ENCODE data around the gene ATF6. TPM values are rescaled to one million over a fixed set of nuclear protein-coding genes. Genes with fewer than 3 reads are reported as not detected.

ATF6 gene
- total RNA-seq, 1 donor from 2014 or later: 22.9 TPM

DNA sequence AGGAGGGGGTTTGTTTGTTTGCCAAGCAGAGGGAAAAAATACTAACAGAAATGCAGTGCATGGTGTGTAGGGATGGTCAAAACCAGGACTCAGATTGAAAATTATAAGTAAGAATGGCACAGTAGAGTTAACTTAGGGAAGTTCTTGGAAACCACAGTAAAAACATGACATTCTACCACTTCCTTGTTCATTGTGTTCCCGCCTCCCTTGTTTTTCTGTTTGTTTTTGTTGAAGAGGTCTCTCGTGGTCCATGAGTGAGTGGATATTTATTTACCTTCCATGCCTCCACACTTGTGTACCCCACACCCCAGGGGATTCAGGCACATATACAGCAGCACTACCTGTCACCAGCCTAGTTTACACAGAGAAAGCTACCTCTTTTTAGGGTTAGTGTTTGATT, 187.9 kb downstream of the ATF6 start:
- DNase-seq (ENCODE audit: extremely low spot score, unreplicated experiment): no peak
- H3K27ac Mint-ChIP-seq: no peak overlapping the region
- TF ChIP-seq, protein P1, sequence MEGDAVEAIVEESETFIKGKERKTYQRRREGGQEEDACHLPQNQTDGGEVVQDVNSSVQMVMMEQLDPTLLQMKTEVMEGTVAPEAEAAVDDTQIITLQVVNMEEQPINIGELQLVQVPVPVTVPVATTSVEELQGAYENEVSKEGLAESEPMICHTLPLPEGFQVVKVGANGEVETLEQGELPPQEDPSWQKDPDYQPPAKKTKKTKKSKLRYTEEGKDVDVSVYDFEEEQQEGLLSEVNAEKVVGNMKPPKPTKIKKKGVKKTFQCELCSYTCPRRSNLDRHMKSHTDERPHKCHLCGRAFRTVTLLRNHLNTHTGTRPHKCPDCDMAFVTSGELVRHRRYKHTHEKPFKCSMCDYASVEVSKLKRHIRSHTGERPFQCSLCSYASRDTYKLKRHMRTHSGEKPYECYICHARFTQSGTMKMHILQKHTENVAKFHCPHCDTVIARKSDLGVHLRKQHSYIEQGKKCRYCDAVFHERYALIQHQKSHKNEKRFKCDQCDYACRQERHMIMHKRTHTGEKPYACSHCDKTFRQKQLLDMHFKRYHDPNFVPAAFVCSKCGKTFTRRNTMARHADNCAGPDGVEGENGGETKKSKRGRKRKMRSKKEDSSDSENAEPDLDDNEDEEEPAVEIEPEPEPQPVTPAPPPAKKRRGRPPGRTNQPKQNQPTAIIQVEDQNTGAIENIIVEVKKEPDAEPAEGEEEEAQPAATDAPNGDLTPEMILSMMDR (conservative IDR thresholded peaks at IDR 0.05): no peak
- no peaks in the 10 kb centered on the region for H3K27me3 Mint-ChIP-seq
- peaks cover 45% of the 10 kb centered on the region for H3K4me1 Mint-ChIP-seq (ENCODE audit: unreplicated experiment)
- peaks cover 12% of the 10 kb centered on the region for H3K36me3 Mint-ChIP-seq
- peaks cover 4% of the 10 kb centered on the region for H3K9me3 Mint-ChIP-seq
- no peak overlapping the region for H3K4me3 Mint-ChIP-seq

DNA sequence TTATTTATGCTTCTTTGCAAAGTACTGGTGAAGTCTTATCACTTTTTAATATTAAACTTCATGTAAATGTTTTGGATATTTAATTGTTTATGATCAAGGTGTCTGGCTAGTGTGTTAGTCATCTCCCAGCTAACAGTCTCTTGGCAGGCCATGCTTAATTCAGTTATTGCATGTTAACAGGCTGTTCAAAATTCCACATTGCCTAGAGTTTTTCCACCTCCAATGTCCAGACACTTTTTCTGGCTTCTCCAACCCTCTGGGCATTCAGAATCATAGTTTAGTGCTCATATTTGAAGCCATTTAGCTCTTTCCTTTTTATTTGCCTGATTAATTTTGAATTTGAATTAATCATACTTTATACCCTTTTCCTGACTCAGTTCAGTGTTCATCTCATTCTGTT, 188.3 kb downstream of the ATF6 start:
- H3K4me1 Mint-ChIP-seq (ENCODE audit: unreplicated experiment): peaks cover 44% of the 10 kb centered on the region
- H3K27ac Mint-ChIP-seq: no peak overlapping the region
- H3K27me3 Mint-ChIP-seq: no peaks in the 10 kb centered on the region
- TF ChIP-seq, protein P1 (conservative IDR thresholded peaks at IDR 0.05): no peak
- no peak overlapping the region for H3K4me3 Mint-ChIP-seq
- peaks cover 13% of the 10 kb centered on the region for H3K36me3 Mint-ChIP-seq
- DNase-seq (ENCODE audit: extremely low spot score, unreplicated experiment): no peak
- H3K9me3 Mint-ChIP-seq: peaks cover 4% of the 10 kb centered on the region

DNA sequence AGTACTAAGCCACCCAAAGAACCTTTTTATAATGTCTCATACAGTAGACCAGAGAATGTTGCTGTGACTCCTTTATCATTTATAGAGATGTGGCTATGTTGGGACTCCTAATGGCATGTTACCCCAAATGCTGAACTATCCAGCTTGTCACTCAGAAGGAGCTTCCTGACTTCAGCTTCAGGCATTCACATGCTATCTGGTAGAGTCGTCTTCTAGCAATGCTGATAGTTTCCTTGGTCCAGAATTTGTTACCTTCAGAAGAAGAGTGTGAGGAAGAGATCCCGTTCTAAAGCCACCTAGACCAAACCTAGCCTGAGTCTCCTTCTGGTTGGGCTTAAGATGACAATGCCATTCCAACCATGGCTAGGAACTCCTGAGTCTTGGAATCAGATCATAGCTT, 189.5 kb downstream of the ATF6 start:
- H3K4me3 Mint-ChIP-seq: no peak overlapping the region
- DNase-seq (ENCODE audit: extremely low spot score, unreplicated experiment): no peak
- no peaks in the 10 kb centered on the region for H3K9me3 Mint-ChIP-seq
- H3K4me1 Mint-ChIP-seq (ENCODE audit: unreplicated experiment): peaks cover 32% of the 10 kb centered on the region
- peaks cover 18% of the 10 kb centered on the region for H3K36me3 Mint-ChIP-seq
- H3K27ac Mint-ChIP-seq: no peak overlapping the region
- H3K27me3 Mint-ChIP-seq: no peaks in the 10 kb centered on the region
- TF ChIP-seq, protein P1 (conservative IDR thresholded peaks at IDR 0.05): no peak

DNA sequence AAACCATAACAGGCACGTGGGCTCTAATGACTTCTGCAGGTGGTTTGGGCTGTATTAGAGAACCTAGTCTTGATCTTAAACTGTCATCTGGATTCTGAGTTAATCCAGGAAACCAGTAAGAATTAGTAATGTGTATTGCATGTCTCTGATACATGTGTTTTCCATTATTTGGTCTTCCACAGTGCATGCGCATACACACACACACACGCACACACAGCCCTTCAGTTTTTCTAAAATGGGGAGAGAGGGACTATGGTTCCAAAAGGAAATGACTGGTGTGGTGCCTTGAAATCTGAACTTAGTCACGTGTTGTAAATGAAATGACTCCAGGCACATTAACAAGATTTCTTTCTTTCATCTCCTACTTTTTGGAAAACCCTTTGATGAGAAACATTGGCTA, 190.0 kb downstream of the ATF6 start:
- no peak overlapping the region for H3K4me3 Mint-ChIP-seq
- peaks cover 31% of the 10 kb centered on the region for H3K4me1 Mint-ChIP-seq (ENCODE audit: unreplicated experiment)
- no peaks in the 10 kb centered on the region for H3K9me3 Mint-ChIP-seq
- no peaks in the 10 kb centered on the region for H3K27me3 Mint-ChIP-seq
- H3K27ac Mint-ChIP-seq: no peak overlapping the region
- DNase-seq (ENCODE audit: extremely low spot score, unreplicated experiment): no peak
- TF ChIP-seq, protein P1 (conservative IDR thresholded peaks at IDR 0.05): no peak
- peaks cover 18% of the 10 kb centered on the region for H3K36me3 Mint-ChIP-seq

DNA sequence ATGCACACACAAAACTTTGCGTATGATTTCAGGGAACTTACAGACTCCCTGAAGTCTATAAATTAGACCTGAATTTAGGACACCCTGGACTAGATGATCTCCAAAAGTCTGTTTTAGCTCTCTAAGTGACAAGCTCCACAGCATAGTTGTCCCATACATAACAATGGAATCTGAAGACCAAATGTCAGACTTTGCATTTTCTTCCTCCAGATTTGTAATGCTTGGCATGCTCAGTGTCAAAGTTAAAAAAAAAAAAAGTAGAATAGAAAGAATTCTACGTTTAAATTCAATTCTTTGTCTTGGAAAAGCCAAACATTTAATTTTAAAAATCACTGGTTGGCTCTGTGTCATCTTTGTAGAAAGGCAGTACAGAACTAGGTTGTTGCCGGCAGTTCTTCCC, 190.8 kb downstream of the ATF6 start:
- TF ChIP-seq, protein P1 (conservative IDR thresholded peaks at IDR 0.05): no peak
- Mint-ChIP-seq H3K4me3 (no peak overlapping the region), H3K4me1 (ENCODE audit: unreplicated experiment) (peaks cover 35% of the 10 kb centered on the region), H3K9me3 (no peaks in the 10 kb centered on the region), H3K36me3 (peaks cover 18% of the 10 kb centered on the region), H3K27me3 (no peaks in the 10 kb centered on the region), H3K27ac (no peak overlapping the region)
- DNase-seq (ENCODE audit: extremely low spot score, unreplicated experiment): no peak

DNA sequence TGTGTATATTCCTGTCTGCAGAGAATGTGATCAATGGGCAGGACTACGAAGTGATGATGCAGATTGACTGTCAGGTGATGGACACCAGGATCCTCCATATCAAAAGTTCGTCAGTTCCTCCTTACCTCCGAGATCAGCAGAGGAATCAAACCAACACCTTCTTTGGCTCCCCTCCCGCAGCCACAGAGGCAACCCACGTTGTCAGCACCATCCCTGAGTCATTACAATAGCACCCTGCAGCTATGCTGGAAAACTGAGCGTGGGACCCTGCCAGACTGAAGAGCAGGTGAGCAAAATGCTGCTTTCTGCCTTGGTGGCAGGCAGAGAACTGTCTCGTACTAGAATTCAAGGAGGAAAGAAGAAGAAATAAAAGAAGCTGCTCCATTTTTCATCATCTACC, 192.3 kb downstream of the ATF6 start:
- no peaks in the 10 kb centered on the region for H3K9me3 Mint-ChIP-seq
- TF ChIP-seq, protein P1 (conservative IDR thresholded peaks at IDR 0.05): no peak
- DNase-seq (ENCODE audit: extremely low spot score, unreplicated experiment): no peak
- H3K4me1 Mint-ChIP-seq (ENCODE audit: unreplicated experiment): peaks cover 39% of the 10 kb centered on the region
- H3K27me3 Mint-ChIP-seq: no peaks in the 10 kb centered on the region
- peaks cover 18% of the 10 kb centered on the region for H3K36me3 Mint-ChIP-seq
- no peak overlapping the region for H3K27ac Mint-ChIP-seq
- H3K4me3 Mint-ChIP-seq: no peak overlapping the region
